ENCODE results near the gene SSH2.
"Not testable (repeated sequence)": the region's sequence is repeated elsewhere in the genome, so short reads cannot be mapped to it uniquely, and the experiment has no call there.

The SSH2 gene

GRCh38 chr17:29698837-29699236, 231.2 kb downstream of the SSH2 start:
- DNase-seq: no peak

- no peak for DNase-seq
Observed at GRCh38 chr17:29698019-29698777, 231.8 kb downstream of the SSH2 start.

GRCh38 chr17:29697371-29697770, 232.7 kb downstream of the SSH2 start:
- no peak for DNase-seq

GRCh38 chr17:29694918-29695563, 235.0 kb downstream of the SSH2 start:
- no peak for DNase-seq

- DNase-seq: no peak
Observed at GRCh38 chr17:29693751-29694150, 236.3 kb downstream of the SSH2 start.

- no peak for DNase-seq
Observed at GRCh38 chr17:29687596-29687995, 242.4 kb downstream of the SSH2 start.

GRCh38 chr17:29686993-29687590, 242.9 kb downstream of the SSH2 start:
- no peak for DNase-seq

GRCh38 chr17:29683481-29683880, 246.5 kb downstream of the SSH2 start:
- DNase-seq: no peak

GRCh38 chr17:29682987-29683386, 247.0 kb downstream of the SSH2 start:
- no peak for DNase-seq

GRCh38 chr17:29682054-29682453, 248.0 kb downstream of the SSH2 start:
- no peak for DNase-seq

- no peak for DNase-seq
Observed at GRCh38 chr17:29677824-29678223, 252.2 kb downstream of the SSH2 start.

- DNase-seq: no peak
Observed at GRCh38 chr17:29677221-29677791, 252.7 kb downstream of the SSH2 start.

- not testable (repeated sequence) for DNase-seq
Observed at GRCh38 chr17:29675961-29676360, 254.1 kb downstream of the SSH2 start.

GRCh38 chr17:29674281-29674680, 255.7 kb downstream of the SSH2 start:
- peak in 1 of 2 experiments; percentile 6 for DNase-seq

GRCh38 chr17:29671661-29672060, 258.4 kb downstream of the SSH2 start:
- no peak for DNase-seq

GRCh38 chr17:29669266-29669665, 260.8 kb downstream of the SSH2 start:
- no peak for DNase-seq

GRCh38 chr17:29667969-29668368, 262.1 kb downstream of the SSH2 start:
- DNase-seq: no peak

GRCh38 chr17:29665481-29665810, 264.6 kb downstream of the SSH2 start:
- no peak for DNase-seq

GRCh38 chr17:29664743-29665480, 265.1 kb downstream of the SSH2 start:
- DNase-seq: no peak

GRCh38 chr17:29663155-29663554, 266.9 kb downstream of the SSH2 start:
- no peak for DNase-seq

- DNase-seq: no peak
Observed at GRCh38 chr17:29661213-29661612, 268.8 kb downstream of the SSH2 start.

GRCh38 chr17:29659155-29659554, 270.9 kb downstream of the SSH2 start:
- no peak for DNase-seq

- no peak for DNase-seq
Observed at GRCh38 chr17:29655323-29655722, 274.7 kb downstream of the SSH2 start.

Measured in activated CD4-positive, alpha-beta T cell treated with anti-CD3 and anti-CD28 coated beads, Interleukin-2, amount 50 U/mL, for 4 hours (primary cell).